ENCODE measurements around the gene KLHL24. TPM values are rescaled to one million over a fixed set of nuclear protein-coding genes. Genes with fewer than 3 reads are reported as not detected.
A peak's percentile ranks its signal among the peaks of the same experiment; 100 is the strongest.
"Not testable (repeated sequence)": the region's sequence is repeated elsewhere in the genome, so short reads cannot be mapped to it uniquely, and the experiment has no call there.

The KLHL24 gene
- polyA plus RNA-seq (ENCODE audit: insufficient read length in 12 of 12) = 10 to 100 TPM; 26.3 to 74.7 (median 35.3) TPM
- long read RNA-seq, donor 1, full-length matches to known transcripts = 2 of 7 reads
- long read RNA-seq, donor 1, partial matches to known transcripts = 5 of 7 reads
- long read RNA-seq, donor 1, other reads (novel, unspliced or antisense) = 0 of 7 reads
- long read RNA-seq, donor 2, full-length matches to known transcripts = 2 of 2 reads
- long read RNA-seq, donor 2, partial matches to known transcripts = 0 of 2 reads
- long read RNA-seq, donor 2, other reads (novel, unspliced or antisense) = 0 of 2 reads
- long read RNA-seq, donor 3, partial matches to known transcripts = 0 of 2 reads
- long read RNA-seq, donor 3, other reads (novel, unspliced or antisense) = 0 of 2 reads
- long read RNA-seq, donor 4 = 0 reads
- long read RNA-seq, donor 5, full-length matches to known transcripts = 8 of 15 reads
- long read RNA-seq, donor 5, partial matches to known transcripts = 7 of 15 reads
- long read RNA-seq, donor 5, other reads (novel, unspliced or antisense) = 0 of 15 reads
- long read RNA-seq, donor 6, full-length matches to known transcripts = 4 of 4 reads
- long read RNA-seq, donor 6, partial matches to known transcripts = 0 of 4 reads
- long read RNA-seq, donor 6, other reads (novel, unspliced or antisense) = 0 of 4 reads
- long read RNA-seq, donor 7, full-length matches to known transcripts = 6 of 6 reads
- long read RNA-seq, donor 7, partial matches to known transcripts = 0 of 6 reads
- long read RNA-seq, donor 7, other reads (novel, unspliced or antisense) = 0 of 6 reads
- long read RNA-seq, donor 8, partial matches to known transcripts = 10 of 19 reads
- long read RNA-seq, donor 8, other reads (novel, unspliced or antisense) = 0 of 19 reads
- long read RNA-seq, donor 9, partial matches to known transcripts = 0 of 1 reads
- long read RNA-seq, donor 9, other reads (novel, unspliced or antisense) = 0 of 1 reads
- long read RNA-seq, donor 10, partial matches to known transcripts = 0 of 6 reads
- long read RNA-seq, donor 10, other reads (novel, unspliced or antisense) = 0 of 6 reads
- long read RNA-seq, donor 11, partial matches to known transcripts = 0 of 4 reads
- long read RNA-seq, donor 11, other reads (novel, unspliced or antisense) = 0 of 4 reads

- DNase-seq = peak; percentile 96
Observed at GRCh38 chr3:183635431-183636220, at the start of gene KLHL24. Gene KLHL24, plus strand, starts transcription at chr3:183635623. Its CDS starts 14,734 bp downstream, at chr3:183650357.

GRCh38 chr3:183586477-183586876 is 48.9 kb upstream of the KLHL24 start:
- no peak for DNase-seq

GRCh38 chr3:183587336-183587735 is 48.1 kb upstream of the KLHL24 start:
- DNase-seq = no peak

GRCh38 chr3:183590442-183590841 is 45.0 kb upstream of the KLHL24 start:
- no peak for DNase-seq

GRCh38 chr3:183591881-183592521 is 43.4 kb upstream of the KLHL24 start:
- DNase-seq = no peak

- no peak for DNase-seq
Observed at GRCh38 chr3:183592821-183593220, 42.6 kb upstream of the KLHL24 start.

GRCh38 chr3:183594636-183595035 is 40.8 kb upstream of the KLHL24 start:
- DNase-seq = no peak

- DNase-seq = no peak
Observed at GRCh38 chr3:183597959-183598358, 37.5 kb upstream of the KLHL24 start.

GRCh38 chr3:183611326-183611725 is 24.1 kb upstream of the KLHL24 start:
- not testable (repeated sequence) for DNase-seq

GRCh38 chr3:183613366-183614285 is 21.8 kb upstream of the KLHL24 start:
- DNase-seq = no peak

GRCh38 chr3:183618542-183618941 is 16.9 kb upstream of the KLHL24 start:
- DNase-seq = no peak

- no peak for DNase-seq
Observed at GRCh38 chr3:183619010-183619409, 16.4 kb upstream of the KLHL24 start.

GRCh38 chr3:183619624-183620251 is 15.7 kb upstream of the KLHL24 start:
- no peak for DNase-seq

GRCh38 chr3:183620252-183620628 is 15.2 kb upstream of the KLHL24 start:
- no peak for DNase-seq

- not testable (repeated sequence) for DNase-seq
Observed at GRCh38 chr3:183622473-183622872, 12.9 kb upstream of the KLHL24 start.

GRCh38 chr3:183626877-183627594 is 8.4 kb upstream of the KLHL24 start:
- DNase-seq = no peak

GRCh38 chr3:183629546-183630301 is 5.7 kb upstream of the KLHL24 start:
- DNase-seq = no peak

GRCh38 chr3:183631715-183632114 is 3.7 kb upstream of the KLHL24 start:
- DNase-seq = no peak
